H1 (cell line): ENCODE data around the gene UBE2F. TPM values are rescaled to one million over a fixed set of nuclear protein-coding genes. Genes with fewer than 3 reads are reported as not detected.

Source experiments
- KDM1A ChIP-seq: fragments of 200-600, 300-600 bp; sonication (generic); IDR thresholded peaks from 2 replicates; pipeline ENCODE4 v1.7.1; 2016; ENCODE audit warnings: mild to moderate bottlenecking, low read length, borderline replicate concordance
- TCF12 ChIP-seq: IDR thresholded peaks from 2 replicates; pipeline ENCODE4 v1.6.1; 2011; ENCODE audit warnings: low read depth, mild to moderate bottlenecking, low read length
- polyA plus RNA-seq, 7 experiments: library from polyadenylated mRNA; depleted of rRNA in 3 of 7; stranded (reverse) in 5 of 7; unstranded in 2 of 7; fragments of >200 nt in 5 of 7; fragments of 200-250 nt in 2 of 7; gene quantifications; 1 replicate in 5 of 7; 2 replicates in 1 of 7; 4 replicates in 1 of 7; pipeline versions ENCODE4 v1.2.1 to v1.2.3, GENCODE V29; 2011 to 2013; ENCODE audit warnings: missing spikeins in 2 of 7, mixed read lengths in 2 of 7
- total RNA-seq: library from RNA; stranded (reverse); fragmentation: NEBNext Ultra II Directional; extraction: Animal tissue kit (Norgen Biotek cat#: 25700); gene quantifications from 2 replicates; pipeline ENCODE4 v1.2.1, GENCODE V29; 2021

Gene UBE2F
- total and polyA plus RNA-seq, 2 of the 8 experiments (the other 6 are each of a cell fraction or from before 2014, with no cell fraction given) = 43.3 to 59.8 TPM

DNA sequence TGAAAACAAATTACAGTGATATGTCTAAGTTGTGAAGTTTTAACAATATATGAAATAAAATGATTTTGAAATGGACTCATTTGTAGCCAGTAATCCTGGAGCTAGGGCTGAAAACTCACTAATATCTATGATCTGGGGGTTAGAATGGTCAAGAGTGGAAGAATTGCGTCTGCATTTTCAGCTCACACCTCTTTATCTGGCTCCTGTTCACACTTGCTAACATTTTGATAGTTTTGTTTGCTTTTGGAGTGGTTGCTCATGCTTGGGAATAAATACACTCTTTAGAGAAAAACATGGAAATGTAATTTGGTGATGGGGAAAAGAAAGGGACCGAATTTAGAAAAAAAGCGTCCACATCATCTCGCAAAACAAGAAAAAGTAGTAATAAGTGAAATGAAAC, 30.7 kb downstream of the UBE2F start (continued):
- TF ChIP-seq TCF12 (no peak), KDM1A (no peak)
